Prostate gland (tissue), 2 donors: ENCODE data around the gene HYAL4.

Source experiments
- CTCF ChIP-seq, 4 experiments: fragments of 200-600 bp in 2 of 4; fragments of 450-650 bp in 2 of 4; sonication (generic) in 2 of 4; IDR thresholded peaks; 1 replicate in 3 of 4; 2 replicates in 1 of 4; pipeline ENCODE4 v1.5.1; 2016 to 2019; ENCODE audit warnings: antibody characterized with exemption in 4 of 4, mild to moderate bottlenecking in 2 of 4, moderate library complexity in 2 of 4
- POLR2A ChIP-seq: fragments of 450-650 bp; IDR thresholded peaks from one replicate; pipeline ENCODE4 v1.6.1; 2016; ENCODE audit warnings: antibody characterized with exemption, mild to moderate bottlenecking
- POLR2AphosphoS5 ChIP-seq: sonication (generic); formaldehyde crosslinking; IDR thresholded peaks from one replicate; pipeline ENCODE4 v1.6.1; 2017; ENCODE audit warnings: antibody characterized with exemption

- TF ChIP-seq CTCF (IDR thresholded peaks at IDR 0.05) (no peak), POLR2A (no peak), POLR2AphosphoS5 (no peak)
Observed at GRCh38 chr7:123924941-123925340, 80.0 kb downstream of the HYAL4 start, which contains the start of gene SPAM1.
